NCI-H2227 (cell line): ENCODE measurements around the gene DNER.
"Not testable (repeated sequence)": the region's sequence is repeated elsewhere in the genome, so short reads cannot be mapped to it uniquely, and the experiment has no call there.

ENCODE experiments used
- DNase-seq: peaks from one replicate; lab custom pipeline; 2025; ENCODE audit not compliant: unreplicated experiment; lab: John Stamatoyannopoulos, UW

Gene DNER

DNA sequence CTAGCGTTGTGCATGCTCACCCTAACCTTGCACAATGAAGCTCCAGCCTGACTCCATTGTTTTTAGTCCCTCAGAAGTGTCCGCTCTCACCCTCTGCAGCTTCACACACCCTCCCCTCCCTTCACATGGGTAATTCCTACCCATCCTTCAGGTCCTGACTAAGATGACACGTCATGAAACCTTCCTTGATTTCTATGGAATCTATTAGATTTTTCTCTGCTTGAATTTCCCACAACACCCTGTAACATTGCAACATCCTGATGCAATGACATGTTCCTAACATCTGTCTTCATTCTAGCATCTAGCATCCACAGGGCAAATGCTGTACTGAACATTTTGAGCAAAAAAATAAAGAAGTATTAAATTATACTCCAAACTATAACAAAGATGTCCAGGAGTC, 366.2 kb downstream of the DNER start:
- DNase-seq: no peak

DNA sequence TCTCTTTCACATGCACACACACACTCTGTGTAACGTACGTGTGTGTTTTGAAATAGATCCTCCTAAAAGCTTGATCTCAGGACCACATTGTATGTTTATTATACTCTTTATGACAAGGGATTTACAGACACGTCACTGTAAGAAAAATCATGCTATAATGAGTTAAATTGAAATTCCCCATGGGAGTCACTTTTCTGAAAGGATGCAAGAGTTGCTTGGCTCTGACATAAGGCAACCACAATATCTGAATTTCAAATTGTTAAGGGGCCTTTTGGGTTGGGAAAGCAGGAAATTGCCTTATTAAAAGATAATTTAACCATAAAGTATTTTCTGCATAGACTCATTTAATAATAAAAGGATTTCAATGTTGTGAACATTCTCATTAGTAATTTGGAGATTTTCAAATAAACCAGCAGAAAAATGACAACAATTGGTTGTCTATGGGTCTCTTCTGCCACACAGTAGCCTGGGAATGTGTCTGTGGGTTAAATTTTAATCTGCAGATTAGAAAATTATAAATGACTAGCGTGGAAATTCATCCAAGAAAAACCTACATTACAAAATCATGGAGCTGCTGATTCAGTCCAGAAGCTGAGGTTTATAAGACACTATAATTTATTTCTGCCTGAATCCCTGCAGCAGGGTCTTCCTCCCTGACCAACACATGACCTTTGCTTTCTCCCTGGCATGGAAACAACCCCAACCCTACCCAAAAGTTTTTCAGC, 367.4 kb downstream of the DNER start:
- DNase-seq: no peak

DNA sequence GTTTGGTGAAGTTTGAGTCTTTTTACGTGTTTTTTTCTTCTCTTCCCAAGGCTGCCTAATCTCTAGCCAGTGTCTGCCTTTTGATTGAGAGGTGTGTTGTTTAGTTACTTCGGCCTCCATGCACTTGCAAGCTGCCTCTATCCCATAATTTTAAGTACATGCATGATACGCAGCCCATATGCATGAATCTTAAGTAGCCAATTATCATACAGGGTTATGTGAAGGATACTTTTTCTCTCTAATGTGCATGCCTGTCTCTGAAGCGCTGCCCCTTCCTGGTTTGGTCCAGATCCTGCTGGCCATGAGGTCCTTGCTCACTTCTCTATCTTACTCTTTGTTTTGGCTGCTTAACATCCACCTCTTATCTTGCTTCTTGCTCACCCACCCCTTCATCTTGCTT, 369.4 kb downstream of the DNER start:
- no peak for DNase-seq

DNA sequence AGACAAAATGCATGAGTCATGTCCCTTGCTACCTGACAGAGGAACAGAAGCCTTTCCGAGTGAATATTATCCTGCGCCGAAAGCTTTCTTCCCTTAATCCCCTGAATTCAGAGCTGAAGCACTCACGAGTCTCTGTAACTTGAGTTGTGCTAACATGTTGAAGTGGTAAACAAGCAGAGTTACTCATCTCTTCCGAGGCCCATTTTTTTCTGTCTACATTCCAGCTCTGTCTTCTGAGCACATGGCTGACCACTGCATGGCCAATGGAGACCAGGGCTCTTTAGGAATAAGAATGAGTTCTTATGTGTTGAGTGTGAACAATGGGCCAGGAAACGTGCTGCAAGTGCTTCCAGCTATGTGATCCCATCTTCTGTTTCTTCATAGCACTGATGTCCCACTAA, 370.2 kb downstream of the DNER start:
- DNase-seq: no peak

DNA sequence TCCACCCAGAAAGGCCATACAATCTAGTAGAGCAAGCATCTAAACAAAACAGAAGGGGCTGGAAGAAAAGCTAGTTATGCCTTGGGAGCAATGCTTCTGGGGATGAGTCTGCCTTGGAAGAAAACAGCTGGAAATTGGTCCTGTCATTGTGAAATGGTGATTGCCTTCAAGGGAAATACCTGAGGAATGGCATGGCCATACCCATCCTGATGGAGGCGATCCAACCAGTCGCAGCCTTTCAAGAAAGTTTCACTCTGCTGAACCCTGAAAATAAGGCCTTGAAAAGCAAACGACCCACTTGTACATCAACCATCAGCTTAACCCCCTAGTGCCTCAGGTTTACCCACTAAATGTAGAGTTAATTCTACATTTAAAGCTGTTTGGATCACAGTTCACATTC, 370.7 kb downstream of the DNER start:
- no peak for DNase-seq

DNA sequence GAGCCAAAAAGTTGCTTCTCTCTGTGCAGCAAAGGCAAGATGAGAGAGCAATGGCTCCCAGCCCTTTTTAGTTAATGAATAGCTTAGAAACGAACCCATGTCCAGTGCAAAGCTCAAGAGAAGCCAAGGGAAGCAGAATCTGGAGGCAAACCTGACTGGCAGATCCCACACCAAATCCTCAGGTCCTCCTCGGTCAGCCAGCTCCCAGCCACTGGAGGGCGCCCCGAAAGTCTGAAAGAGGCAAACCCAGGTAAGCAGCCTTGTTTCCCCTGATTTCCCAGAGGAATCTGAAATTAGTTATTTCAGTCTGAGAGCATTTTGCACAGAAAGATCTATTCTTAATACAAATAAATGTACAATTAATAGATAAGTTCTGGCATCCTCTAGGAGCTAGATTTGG, 372.0 kb downstream of the DNER start:
- no peak for DNase-seq

DNA sequence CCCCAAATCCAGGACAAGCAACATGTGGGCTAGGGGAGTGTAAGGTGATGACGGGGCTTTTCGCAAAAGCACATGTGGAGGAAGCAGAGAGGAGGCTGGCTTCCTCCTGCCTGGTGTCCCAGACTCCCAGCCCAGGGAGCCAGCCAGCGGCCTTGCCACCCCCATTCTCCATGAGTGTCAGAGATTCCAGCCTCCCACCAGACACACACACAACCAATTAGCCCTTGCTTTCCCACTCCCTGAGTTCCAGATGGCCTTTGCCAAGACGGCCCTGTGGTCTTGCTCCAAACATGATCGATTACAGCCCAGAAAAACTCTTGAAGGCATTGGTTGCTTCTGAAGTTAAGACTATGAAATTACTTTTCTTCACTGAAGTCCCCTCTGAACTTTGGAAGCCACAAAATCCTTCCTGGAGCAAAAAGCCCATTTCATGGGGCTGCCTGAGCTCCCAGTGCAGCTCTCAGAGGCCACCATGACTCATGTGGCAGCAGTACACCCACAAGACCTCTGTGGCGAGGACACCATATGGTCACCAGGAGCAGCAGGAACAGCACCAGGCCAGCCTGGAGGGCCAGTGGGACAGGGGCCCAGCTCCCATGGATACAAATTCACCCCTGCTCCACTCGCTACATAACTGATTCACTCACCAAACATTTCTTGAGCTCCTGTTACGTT, 374.1 kb downstream of the DNER start:
- DNase-seq: no peak

DNA sequence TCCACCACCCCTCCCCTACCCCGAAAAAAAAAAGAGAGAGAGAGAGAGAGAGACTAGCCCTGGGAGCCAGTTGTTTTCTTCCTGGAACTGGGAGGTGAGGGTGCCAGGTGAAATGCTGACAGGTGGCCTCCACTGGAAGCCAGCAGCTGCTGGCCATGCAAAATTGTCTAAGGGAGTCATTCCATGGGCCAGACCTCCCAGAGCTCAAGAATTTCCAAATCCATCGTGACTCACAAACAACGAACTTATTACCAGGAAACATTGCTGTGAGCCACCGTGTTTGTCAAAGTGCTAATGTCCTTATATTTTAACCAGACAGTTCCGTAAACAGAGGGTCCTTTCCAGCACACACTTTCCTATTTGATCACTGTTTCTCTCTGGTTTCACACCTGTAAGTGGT, 374.7 kb downstream of the DNER start:
- DNase-seq: no peak

DNA sequence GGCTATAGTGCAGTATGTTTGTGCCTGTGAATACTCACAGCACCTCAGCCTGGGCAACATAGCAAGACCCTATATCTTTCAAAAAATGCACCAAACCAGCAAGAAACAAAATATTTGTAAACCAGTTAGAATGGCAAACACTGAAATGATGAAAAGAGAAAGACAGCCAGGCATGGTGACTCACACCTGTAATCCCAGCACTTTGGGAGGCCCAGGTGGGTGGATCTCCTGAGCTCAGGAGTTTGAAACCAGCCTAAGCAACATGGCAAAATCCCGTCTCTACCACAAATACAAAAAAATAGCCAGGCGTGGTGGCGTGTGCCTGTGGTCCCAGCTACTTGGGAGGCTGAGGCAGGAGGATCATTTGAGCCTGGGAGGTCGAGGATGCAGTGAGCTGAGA, 375.2 kb downstream of the DNER start:
- not testable (repeated sequence) for DNase-seq

DNA sequence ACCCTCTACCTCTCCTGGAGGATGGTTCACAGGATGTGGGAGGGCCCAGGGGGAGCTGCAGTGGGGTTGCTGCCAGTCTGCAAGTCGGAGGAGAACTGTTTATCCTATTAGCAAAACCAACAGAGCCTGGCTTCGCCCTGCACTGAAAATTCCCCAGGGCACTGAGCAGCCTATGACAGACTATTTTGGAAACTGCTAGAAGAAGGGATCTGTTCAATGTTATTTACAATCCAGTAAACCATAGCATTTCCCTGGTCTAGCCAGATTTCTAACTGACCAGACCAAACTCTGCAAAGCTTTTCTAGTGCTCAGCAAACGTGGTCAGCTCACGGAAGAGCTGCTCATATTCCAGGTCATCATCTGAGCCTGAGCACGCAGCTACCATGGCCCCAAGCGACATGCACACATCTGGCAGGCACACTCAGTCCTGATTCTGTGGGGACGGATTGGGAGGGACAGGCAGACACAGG, 378.4 kb downstream of the DNER start:
- no peak for DNase-seq

DNA sequence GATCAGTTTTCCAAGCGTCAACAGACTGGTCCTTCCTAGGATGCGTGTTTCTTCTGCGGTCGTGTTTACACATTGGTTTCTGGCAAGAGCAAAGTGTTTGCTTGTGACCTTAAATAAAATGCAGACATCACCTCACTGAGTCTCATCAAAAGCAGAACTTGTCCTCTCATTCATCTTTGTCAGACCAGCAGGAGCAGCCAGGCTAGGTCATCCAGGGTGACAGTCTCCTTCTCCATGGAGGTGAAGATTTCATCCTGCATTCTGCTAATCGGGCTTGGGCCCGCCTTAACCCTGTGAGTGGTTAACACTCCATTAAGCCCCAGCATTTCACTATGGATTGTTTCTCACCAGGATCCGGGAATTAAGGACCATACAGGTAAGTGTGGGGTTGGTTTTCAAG, 379.0 kb downstream of the DNER start:
- no peak for DNase-seq

DNA sequence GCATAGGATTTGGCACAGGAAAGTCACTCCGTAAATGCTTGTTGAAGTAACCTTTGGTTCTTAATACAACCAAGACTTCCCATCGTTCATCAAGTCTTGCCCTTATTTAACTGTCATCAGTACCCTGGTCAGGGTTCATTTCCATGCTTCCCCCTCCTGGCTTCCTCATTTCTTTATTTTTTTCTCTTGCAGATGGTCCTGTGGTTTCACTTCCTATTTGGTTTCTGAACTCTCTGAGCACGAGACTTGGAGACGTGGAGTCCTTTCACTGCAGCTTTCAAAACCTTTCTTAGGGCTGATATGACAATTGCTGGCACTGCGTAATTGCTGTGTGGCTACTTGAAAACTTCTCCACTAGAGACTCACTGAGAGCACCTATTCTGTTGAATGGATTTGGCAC, 383.4 kb downstream of the DNER start:
- DNase-seq: no peak

DNA sequence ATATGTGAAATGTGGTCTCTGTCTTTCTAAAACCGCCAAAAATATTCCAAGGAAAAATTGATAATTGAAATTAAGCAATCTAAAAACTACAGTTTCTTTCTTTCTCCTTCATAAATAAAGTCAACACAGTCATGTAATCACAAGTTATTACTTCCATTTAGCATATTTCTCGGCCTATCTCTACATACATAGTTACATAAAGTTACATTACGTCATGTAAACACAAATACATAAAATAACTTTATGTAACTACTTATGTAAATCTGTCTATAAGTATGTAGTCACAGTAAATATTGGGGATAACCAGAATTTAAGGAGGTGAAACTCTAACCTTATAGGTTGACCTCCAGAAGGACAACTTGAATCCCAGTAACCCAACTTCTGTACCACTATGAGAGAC, 394.8 kb downstream of the DNER start:
- DNase-seq: no peak

DNA sequence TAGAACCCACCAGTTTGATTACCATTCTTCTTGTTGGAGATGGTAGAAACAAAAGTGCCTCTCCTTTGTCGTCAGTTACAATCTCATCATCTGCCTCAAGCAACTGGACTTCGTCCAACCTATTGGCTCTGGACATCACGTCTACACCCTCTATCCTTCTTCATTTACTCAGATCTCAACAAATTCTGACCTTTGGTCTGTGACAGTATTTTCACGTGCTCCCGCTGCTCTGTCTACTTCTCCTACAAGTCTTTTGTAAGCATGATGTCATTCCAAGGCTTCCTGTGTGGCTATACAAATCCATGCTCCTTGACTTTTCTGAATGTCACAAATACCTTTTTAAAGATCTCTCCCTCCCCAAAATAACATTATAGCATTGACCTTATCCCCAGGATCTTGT, 400.2 kb downstream of the DNER start:
- no peak for DNase-seq

DNA sequence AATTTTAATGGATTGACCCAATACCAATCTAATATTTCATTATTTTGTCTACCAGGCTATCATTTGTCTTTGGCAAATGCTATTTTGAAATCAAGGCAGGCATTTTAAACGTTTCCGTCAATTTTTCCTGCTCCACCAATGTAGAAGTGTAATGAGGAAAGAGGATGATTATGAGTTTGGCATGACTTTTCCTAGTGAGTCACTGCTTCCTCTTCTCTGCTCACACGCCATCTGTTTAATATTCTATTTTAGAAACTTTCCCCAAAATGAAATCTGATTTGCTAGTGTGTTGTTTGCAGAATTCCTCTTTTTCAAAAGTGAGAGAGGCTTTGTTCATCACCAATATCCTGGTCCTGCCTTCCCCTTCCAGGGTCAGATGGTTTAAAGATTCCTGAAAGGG, 400.8 kb downstream of the DNER start:
- no peak for DNase-seq
